ENCODE data around the gene HYDIN. TPM values are rescaled to one million over a fixed set of nuclear protein-coding genes. Genes with fewer than 3 reads are reported as not detected.

Gene HYDIN
- total RNA-seq, 2 donors from 2014 or later: 5.6 to 6.7 TPM

- no peaks in the 10 kb centered on the region for H3K9me3 ChIP-seq
- H3K4me3 ChIP-seq: no peak overlapping the region
- H3K4me1 ChIP-seq: no peaks in the 10 kb centered on the region
- no peak overlapping the region for H3K27ac ChIP-seq
- DNase-seq (no peak), ATAC-seq (no peak)
- TF ChIP-seq CTCF (IDR thresholded peaks at IDR 0.05) (no peak), POLR2A (IDR thresholded peaks at IDR 0.05) (no peak)
- 92 to 97% methylated on average over 9 of the region's 9 CpGs for WGBS, 2 donors
- H3K36me3 ChIP-seq (replicated peaks in 1 of 2; ENCODE audit: insufficient read depth in 1 of 2, low read depth in 2 of 2): peaks cover 0 to 3% of the 10 kb centered on the region in 2 donors
- no peaks in the 10 kb centered on the region for H3K27me3 ChIP-seq
- intact Hi-C loops (cut with DNase I): no loop called here
These were observed 460.3 kb downstream of the HYDIN start for GRCh38 chr16:70770291-70770625.

GRCh38 chr16:70769761-70770160 lies 460.8 kb downstream of the HYDIN start:
- no peak overlapping the region for H3K27ac ChIP-seq
- intact Hi-C loops (cut with DNase I): loop anchor here (5.0 kb wide), 1 partner anchor 92 kb away; no protein-coding TSS in a partner anchor
- no peaks in the 10 kb centered on the region for H3K4me1 ChIP-seq
- 95 to 99% methylated on average over 8 of the region's 8 CpGs for WGBS, 2 donors
- TF ChIP-seq POLR2A (IDR thresholded peaks at IDR 0.05): no peak
- no peak for TF ChIP-seq CTCF (IDR thresholded peaks at IDR 0.05)
- peaks cover 0 to 3% of the 10 kb centered on the region in 2 donors for H3K36me3 ChIP-seq (replicated peaks in 1 of 2; ENCODE audit: insufficient read depth in 1 of 2, low read depth in 2 of 2)
- no peak overlapping the region for H3K4me3 ChIP-seq
- DNase-seq (no peak), ATAC-seq (no peak)
- no peaks in the 10 kb centered on the region for H3K27me3 ChIP-seq
- no peaks in the 10 kb centered on the region for H3K9me3 ChIP-seq

- TF ChIP-seq CTCF (IDR thresholded peaks at IDR 0.05) (no peak), POLR2A (IDR thresholded peaks at IDR 0.05) (no peak)
- 94 to 96% methylated on average over 5 to 8 of the region's 8 CpGs for WGBS, 2 donors
- no peaks in the 10 kb centered on the region for H3K4me1 ChIP-seq
- DNase-seq (no peak), ATAC-seq (no peak)
- peaks cover 0 to under 1% of the 10 kb centered on the region in 2 donors for H3K36me3 ChIP-seq (replicated peaks in 1 of 2; ENCODE audit: insufficient read depth in 1 of 2, low read depth in 2 of 2)
- no peak overlapping the region for H3K27ac ChIP-seq
- H3K9me3 ChIP-seq: no peaks in the 10 kb centered on the region
- intact Hi-C loops (cut with DNase I): loop anchor here (5.0 kb wide), 1 partner anchor 92 kb away; no protein-coding TSS in a partner anchor
- no peak overlapping the region for H3K4me3 ChIP-seq
- H3K27me3 ChIP-seq: no peaks in the 10 kb centered on the region
These were observed 461.4 kb downstream of the HYDIN start for GRCh38 chr16:70769131-70769530.

GRCh38 chr16:70768203-70768580 lies 462.3 kb downstream of the HYDIN start:
- intact Hi-C loops (cut with DNase I): loop anchor here (5.0 kb wide), 1 partner anchor 91 kb away; no protein-coding TSS in a partner anchor
- Histone ChIP-seq H3K27me3 (no peaks in the 10 kb centered on the region), H3K36me3 (replicated peaks in 1 of 2; ENCODE audit: insufficient read depth in 1 of 2, low read depth in 2 of 2) (no peaks in the 10 kb centered on the region), H3K4me3 (no peak overlapping the region), H3K9me3 (no peaks in the 10 kb centered on the region), H3K27ac (no peak overlapping the region), H3K4me1 (no peaks in the 10 kb centered on the region)
- TF ChIP-seq CTCF (IDR thresholded peaks at IDR 0.05): no peak
- TF ChIP-seq POLR2A (IDR thresholded peaks at IDR 0.05): no peak
- 68 to 69% methylated on average over 5 of the region's 5 CpGs for WGBS, 2 donors
- no peak for DNase-seq
- no peak for ATAC-seq
